Osteocyte (in vitro differentiated cells): ENCODE results near the gene KRT39. TPM values are rescaled to one million over a fixed set of nuclear protein-coding genes. Genes with fewer than 3 reads are reported as not detected.

Experiments used
- DNase-seq: peaks from one replicate; pipeline ENCODE4 v3.0.0; 2021; ENCODE audit warnings: mixed read lengths; ENCODE audit not compliant: unreplicated experiment; ENCODE audit errors: extremely low spot score
- H3K27ac Mint-ChIP-seq: one replicate; pipeline ENCODE4 v1.8.0; 2021; ENCODE audit warnings: mild to moderate bottlenecking, mixed read lengths; ENCODE audit not compliant: unreplicated experiment
- H3K27me3 Mint-ChIP-seq: one replicate; pipeline ENCODE4 v1.8.0; 2021; ENCODE audit warnings: mixed read lengths; ENCODE audit not compliant: unreplicated experiment
- H3K36me3 Mint-ChIP-seq: one replicate; pipeline ENCODE4 v1.8.0; 2021; ENCODE audit warnings: mixed read lengths; ENCODE audit not compliant: unreplicated experiment
- H3K4me1 Mint-ChIP-seq: one replicate; pipeline ENCODE4 v1.8.0; 2021; ENCODE audit warnings: mixed read lengths; ENCODE audit not compliant: unreplicated experiment
- H3K4me3 Mint-ChIP-seq: one replicate; pipeline ENCODE4 v1.8.0; 2021; ENCODE audit warnings: mild to moderate bottlenecking, moderate library complexity, mixed read lengths; ENCODE audit not compliant: unreplicated experiment
- H3K9me3 Mint-ChIP-seq: one replicate; pipeline ENCODE4 v1.8.0; 2021; ENCODE audit warnings: mixed read lengths; ENCODE audit not compliant: unreplicated experiment
- total RNA-seq: library from RNA; stranded (reverse); gene quantifications from 2 replicates; pipeline ENCODE4 v1.2.1, GENCODE V29; 2021
- TF ChIP-seq, protein P1 (sequence below): fragments of 200-600 bp; sonication (generic); IDR thresholded peaks from 2 replicates; pipeline ENCODE4 v1.5.0; 2021; ENCODE audit warnings: antibody characterized with exemption, mild to moderate bottlenecking, moderate library complexity

KRT39 gene
- total RNA-seq, 1 donor from 2014 or later, result not detected

DNA sequence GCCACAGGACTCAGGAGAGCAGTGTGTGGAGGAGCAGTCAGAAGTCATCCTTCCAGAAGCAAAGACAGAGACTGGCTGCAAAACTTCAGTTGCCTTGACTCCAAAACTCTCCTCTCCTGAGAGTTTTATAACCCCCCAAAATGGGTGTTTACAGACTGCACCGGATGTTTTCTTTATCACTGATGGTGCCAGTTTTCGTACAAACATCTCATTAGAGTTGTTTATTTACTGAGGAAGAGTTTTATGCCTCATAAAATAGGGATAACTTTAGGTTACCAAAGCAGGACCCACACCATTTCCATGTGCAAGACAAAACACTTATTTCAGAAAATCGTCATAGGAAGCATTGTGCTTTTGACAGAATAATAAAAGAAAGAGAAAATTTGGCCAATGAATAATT is 17.5 kb upstream of the KRT39 start, which contains the start of gene KRT40:
TSS of gene KRT40 (minus strand) at position 101 of the 400 bp plus-strand sequence. CDS start at position 48, 53 bp downstream.
- no peak within 1 kb of the TSS for H3K27ac Mint-ChIP-seq
- TF ChIP-seq, protein P1, sequence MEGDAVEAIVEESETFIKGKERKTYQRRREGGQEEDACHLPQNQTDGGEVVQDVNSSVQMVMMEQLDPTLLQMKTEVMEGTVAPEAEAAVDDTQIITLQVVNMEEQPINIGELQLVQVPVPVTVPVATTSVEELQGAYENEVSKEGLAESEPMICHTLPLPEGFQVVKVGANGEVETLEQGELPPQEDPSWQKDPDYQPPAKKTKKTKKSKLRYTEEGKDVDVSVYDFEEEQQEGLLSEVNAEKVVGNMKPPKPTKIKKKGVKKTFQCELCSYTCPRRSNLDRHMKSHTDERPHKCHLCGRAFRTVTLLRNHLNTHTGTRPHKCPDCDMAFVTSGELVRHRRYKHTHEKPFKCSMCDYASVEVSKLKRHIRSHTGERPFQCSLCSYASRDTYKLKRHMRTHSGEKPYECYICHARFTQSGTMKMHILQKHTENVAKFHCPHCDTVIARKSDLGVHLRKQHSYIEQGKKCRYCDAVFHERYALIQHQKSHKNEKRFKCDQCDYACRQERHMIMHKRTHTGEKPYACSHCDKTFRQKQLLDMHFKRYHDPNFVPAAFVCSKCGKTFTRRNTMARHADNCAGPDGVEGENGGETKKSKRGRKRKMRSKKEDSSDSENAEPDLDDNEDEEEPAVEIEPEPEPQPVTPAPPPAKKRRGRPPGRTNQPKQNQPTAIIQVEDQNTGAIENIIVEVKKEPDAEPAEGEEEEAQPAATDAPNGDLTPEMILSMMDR, result no peak
- no peak for DNase-seq
- H3K4me1 Mint-ChIP-seq, result peaks cover 6% of the 10 kb centered on the region
- no peaks in the 10 kb centered on the region for H3K9me3 Mint-ChIP-seq
- peaks cover 3% of the 10 kb centered on the region for H3K27me3 Mint-ChIP-seq
- H3K36me3 Mint-ChIP-seq, result no peaks in the 10 kb centered on the region
- no peak within 1 kb of the TSS for H3K4me3 Mint-ChIP-seq

- peaks cover 5% of the 10 kb centered on the region for H3K4me1 Mint-ChIP-seq
- DNase-seq, result no peak
- H3K27me3 Mint-ChIP-seq, result no peaks in the 10 kb centered on the region
- TF ChIP-seq, protein P1, result no peak
- H3K9me3 Mint-ChIP-seq, result no peaks in the 10 kb centered on the region
- H3K36me3 Mint-ChIP-seq, result no peaks in the 10 kb centered on the region
- no peak overlapping the region for H3K4me3 Mint-ChIP-seq
- no peak overlapping the region for H3K27ac Mint-ChIP-seq
Observed at GRCh38 chr17:40981115-40981514, 14.4 kb upstream of the KRT39 start.

GRCh38 chr17:40980596-40980995 is 13.8 kb upstream of the KRT39 start:
- H3K4me3 Mint-ChIP-seq, result no peak overlapping the region
- H3K27me3 Mint-ChIP-seq, result no peaks in the 10 kb centered on the region
- H3K27ac Mint-ChIP-seq, result no peak overlapping the region
- no peaks in the 10 kb centered on the region for H3K9me3 Mint-ChIP-seq
- DNase-seq, result no peak
- TF ChIP-seq, protein P1, result no peak
- peaks cover 5% of the 10 kb centered on the region for H3K4me1 Mint-ChIP-seq
- no peaks in the 10 kb centered on the region for H3K36me3 Mint-ChIP-seq

DNA sequence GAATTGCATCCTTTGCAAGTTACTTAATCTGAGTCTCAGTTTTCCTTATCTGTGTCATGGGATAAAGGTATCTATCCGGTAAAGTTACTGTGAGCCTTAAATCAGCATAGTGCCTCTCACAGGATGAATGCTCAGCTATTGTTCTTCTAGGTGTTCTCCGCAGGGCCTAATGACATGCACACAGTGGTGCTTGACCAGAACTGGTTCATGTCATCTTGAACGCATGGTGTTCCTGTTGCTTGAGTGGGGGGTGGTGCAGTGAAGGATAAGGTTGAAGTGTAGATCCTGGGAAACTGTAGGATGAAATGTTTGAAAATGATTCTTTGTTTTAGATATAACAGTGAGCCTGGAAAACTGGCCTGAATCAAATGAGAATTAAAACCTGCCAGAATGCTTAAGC is 13.4 kb upstream of the KRT39 start:
- Mint-ChIP-seq H3K36me3 (no peaks in the 10 kb centered on the region), H3K4me1 (peaks cover 5% of the 10 kb centered on the region), H3K9me3 (no peaks in the 10 kb centered on the region), H3K27me3 (no peaks in the 10 kb centered on the region), H3K27ac (no peak overlapping the region), H3K4me3 (no peak overlapping the region)
- TF ChIP-seq, protein P1, result no peak
- DNase-seq, result no peak

GRCh38 chr17:40978575-40979151 is 11.9 kb upstream of the KRT39 start:
- peaks cover 5% of the 10 kb centered on the region for H3K4me1 Mint-ChIP-seq
- H3K36me3 Mint-ChIP-seq, result no peaks in the 10 kb centered on the region
- H3K4me3 Mint-ChIP-seq, result no peak overlapping the region
- no peak for DNase-seq
- TF ChIP-seq, protein P1, result no peak
- H3K27ac Mint-ChIP-seq, result no peak overlapping the region
- no peaks in the 10 kb centered on the region for H3K9me3 Mint-ChIP-seq
- H3K27me3 Mint-ChIP-seq, result no peaks in the 10 kb centered on the region
